ENCODE data around the gene COLGALT1. TPM values are rescaled to one million over a fixed set of nuclear protein-coding genes. Genes with fewer than 3 reads are reported as not detected.
A peak's percentile ranks its signal among the peaks of the same experiment; 100 is the strongest.
"Not testable (repeated sequence)": the region's sequence is repeated elsewhere in the genome, so short reads cannot be mapped to it uniquely, and the experiment has no call there.

The COLGALT1 gene
- total RNA-seq, 6 donors from 2014 or later = 58.3 to 151 (median 116) TPM

DNA sequence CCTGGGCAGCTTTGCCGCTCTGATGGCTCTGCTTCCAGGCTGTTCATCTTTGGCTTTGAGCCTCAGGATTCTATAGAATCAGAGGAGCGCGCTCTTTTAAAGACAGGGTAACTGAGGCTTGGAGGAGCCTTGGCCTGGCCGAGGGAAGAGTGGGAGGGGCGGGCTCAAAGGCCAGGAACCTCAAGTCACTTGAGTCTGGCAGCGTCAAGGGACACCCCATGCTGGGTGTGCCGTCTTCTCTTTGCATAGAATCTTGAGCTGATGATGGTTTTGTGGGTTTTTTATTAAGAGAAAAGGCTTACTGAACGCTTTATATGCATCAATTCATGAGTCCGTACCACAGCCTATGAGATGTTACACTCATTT is 42.9 kb upstream of the COLGALT1 start:
- peak overlapping the region; percentile 96 to 100 (median 100) for H3K27ac ChIP-seq
- ATAC-seq (ENCODE audit: low FRiP score in 2 of 2) (no peak), DNase-seq (no peak)
- 33 to 47% methylated on average over 8 to 9 of the region's 9 CpGs for WGBS, 2 donors
- H3K36me3 ChIP-seq = peaks cover 0 to 16% (median 12%) of the 10 kb centered on the region in 4 donors
- TF ChIP-seq POLR2A (IDR thresholded peaks at IDR 0.05) = no peak
- TF ChIP-seq POLR2AphosphoS5 (IDR thresholded peaks at IDR 0.05) = no peak
- no peak for TF ChIP-seq EP300 (IDR thresholded peaks at IDR 0.05)
- TF ChIP-seq, protein P1, sequence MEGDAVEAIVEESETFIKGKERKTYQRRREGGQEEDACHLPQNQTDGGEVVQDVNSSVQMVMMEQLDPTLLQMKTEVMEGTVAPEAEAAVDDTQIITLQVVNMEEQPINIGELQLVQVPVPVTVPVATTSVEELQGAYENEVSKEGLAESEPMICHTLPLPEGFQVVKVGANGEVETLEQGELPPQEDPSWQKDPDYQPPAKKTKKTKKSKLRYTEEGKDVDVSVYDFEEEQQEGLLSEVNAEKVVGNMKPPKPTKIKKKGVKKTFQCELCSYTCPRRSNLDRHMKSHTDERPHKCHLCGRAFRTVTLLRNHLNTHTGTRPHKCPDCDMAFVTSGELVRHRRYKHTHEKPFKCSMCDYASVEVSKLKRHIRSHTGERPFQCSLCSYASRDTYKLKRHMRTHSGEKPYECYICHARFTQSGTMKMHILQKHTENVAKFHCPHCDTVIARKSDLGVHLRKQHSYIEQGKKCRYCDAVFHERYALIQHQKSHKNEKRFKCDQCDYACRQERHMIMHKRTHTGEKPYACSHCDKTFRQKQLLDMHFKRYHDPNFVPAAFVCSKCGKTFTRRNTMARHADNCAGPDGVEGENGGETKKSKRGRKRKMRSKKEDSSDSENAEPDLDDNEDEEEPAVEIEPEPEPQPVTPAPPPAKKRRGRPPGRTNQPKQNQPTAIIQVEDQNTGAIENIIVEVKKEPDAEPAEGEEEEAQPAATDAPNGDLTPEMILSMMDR (IDR thresholded peaks at IDR 0.05) = no peak
- peaks cover 25 to 54% (median 38%) of the 10 kb centered on the region in 4 donors for H3K4me1 ChIP-seq
- peaks cover 0 to 7% (median 2%) of the 10 kb centered on the region in 4 donors for H3K9me3 ChIP-seq
- H3K4me3 ChIP-seq = peak overlapping the region; percentile 81 to 98 (median 96)
- H3K27me3 ChIP-seq = no peaks in the 10 kb centered on the region

GRCh38 chr19:17515408-17516149 is 39.9 kb upstream of the COLGALT1 start:
- DNase-seq = no peak
- TF ChIP-seq EP300 (IDR thresholded peaks at IDR 0.05) = no peak
- TF ChIP-seq POLR2AphosphoS5 (IDR thresholded peaks at IDR 0.05) = no peak
- WGBS, 2 donors = 91 to 97% methylated on average over 6 to 15 of the region's 15 CpGs
- no peak overlapping the region for H3K27ac ChIP-seq
- H3K27me3 ChIP-seq = no peaks in the 10 kb centered on the region
- H3K4me3 ChIP-seq = no peak overlapping the region
- peaks cover 0 to 36% (median 17%) of the 10 kb centered on the region in 4 donors for H3K36me3 ChIP-seq
- no peak for ATAC-seq (ENCODE audit: low FRiP score in 2 of 2)
- peaks cover 0 to 12% (median 7%) of the 10 kb centered on the region in 4 donors for H3K9me3 ChIP-seq
- H3K4me1 ChIP-seq = peaks cover 6 to 24% (median 13%) of the 10 kb centered on the region in 4 donors

- Histone ChIP-seq H3K4me1 (peaks cover 4 to 20% (median 10%) of the 10 kb centered on the region in 4 donors), H3K36me3 (peaks cover 4 to 44% (median 25%) of the 10 kb centered on the region in 4 donors), H3K9me3 (peaks cover 0 to 12% (median 7%) of the 10 kb centered on the region in 4 donors), H3K27ac (no peak overlapping the region), H3K4me3 (no peak overlapping the region), H3K27me3 (no peaks in the 10 kb centered on the region)
- 85 to 100% methylated on average over 1 of the region's 1 CpG for WGBS, 2 donors
- TF ChIP-seq, protein P1 (IDR thresholded peaks at IDR 0.05) = no peak
- TF ChIP-seq EP300 (IDR thresholded peaks at IDR 0.05) = no peak
- no peak for TF ChIP-seq POLR2AphosphoS5 (IDR thresholded peaks at IDR 0.05)
- TF ChIP-seq POLR2A (IDR thresholded peaks at IDR 0.05) = no peak
- no peak for DNase-seq
- ATAC-seq (ENCODE audit: low FRiP score in 2 of 2) = no peak
Measured at GRCh38 chr19:17517898-17518297, 37.6 kb upstream of the COLGALT1 start.

GRCh38 chr19:17518654-17519053 is 36.8 kb upstream of the COLGALT1 start:
- not testable (repeated sequence) for DNase-seq; ATAC-seq (ENCODE audit: low FRiP score in 2 of 2); H3K27me3 ChIP-seq; H3K4me3 ChIP-seq; H3K27ac ChIP-seq
- H3K36me3 ChIP-seq = peaks cover 4 to 44% (median 25%) of the 10 kb centered on the region in 4 donors
- 87 to 92% methylated on average over 8 of the region's 8 CpGs for WGBS, 2 donors
- peaks cover 12 to 20% (median 14%) of the 10 kb centered on the region in 4 donors for H3K4me1 ChIP-seq
- peaks cover 0 to 12% (median 7%) of the 10 kb centered on the region in 4 donors for H3K9me3 ChIP-seq

DNA sequence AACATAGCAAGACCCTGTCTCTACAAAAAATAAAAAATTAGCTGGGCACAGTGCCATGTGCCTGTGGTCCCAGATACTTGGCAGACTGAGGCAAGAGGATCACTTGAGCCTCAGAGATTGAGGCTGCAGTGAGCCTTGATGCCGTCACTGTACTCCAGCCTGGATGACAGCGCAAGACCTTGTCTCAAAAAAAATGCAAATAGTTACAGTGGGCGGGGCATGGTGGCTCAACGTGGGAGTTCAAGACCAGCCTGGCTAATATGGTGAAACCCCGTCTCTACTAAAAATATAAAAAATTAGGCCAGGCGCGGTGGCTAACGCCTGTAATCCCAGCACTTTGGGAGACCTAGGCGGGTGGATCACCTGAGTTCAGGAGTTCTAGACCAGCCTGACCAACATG is 35.5 kb upstream of the COLGALT1 start:
- DNase-seq (no peak), ATAC-seq (ENCODE audit: low FRiP score in 2 of 2) (no peak)
- WGBS, 2 donors = 84 to 86% methylated on average over 9 of the region's 9 CpGs
- TF ChIP-seq, protein P1 (IDR thresholded peaks at IDR 0.05) = no peak
- TF ChIP-seq POLR2AphosphoS5 (IDR thresholded peaks at IDR 0.05) (no peak), EP300 (IDR thresholded peaks at IDR 0.05) (no peak), POLR2A (IDR thresholded peaks at IDR 0.05) (no peak)
- no peak overlapping the region for H3K27ac ChIP-seq
- H3K36me3 ChIP-seq = peaks cover 4 to 44% (median 25%) of the 10 kb centered on the region in 4 donors
- peaks cover 16 to 23% (median 18%) of the 10 kb centered on the region in 4 donors for H3K4me1 ChIP-seq
- no peaks in the 10 kb centered on the region for H3K27me3 ChIP-seq
- peaks cover 0 to 12% (median 7%) of the 10 kb centered on the region in 4 donors for H3K9me3 ChIP-seq
- H3K4me3 ChIP-seq = no peak overlapping the region
